ENCODE measurements around the gene SH2D5.

Gene SH2D5

DNA sequence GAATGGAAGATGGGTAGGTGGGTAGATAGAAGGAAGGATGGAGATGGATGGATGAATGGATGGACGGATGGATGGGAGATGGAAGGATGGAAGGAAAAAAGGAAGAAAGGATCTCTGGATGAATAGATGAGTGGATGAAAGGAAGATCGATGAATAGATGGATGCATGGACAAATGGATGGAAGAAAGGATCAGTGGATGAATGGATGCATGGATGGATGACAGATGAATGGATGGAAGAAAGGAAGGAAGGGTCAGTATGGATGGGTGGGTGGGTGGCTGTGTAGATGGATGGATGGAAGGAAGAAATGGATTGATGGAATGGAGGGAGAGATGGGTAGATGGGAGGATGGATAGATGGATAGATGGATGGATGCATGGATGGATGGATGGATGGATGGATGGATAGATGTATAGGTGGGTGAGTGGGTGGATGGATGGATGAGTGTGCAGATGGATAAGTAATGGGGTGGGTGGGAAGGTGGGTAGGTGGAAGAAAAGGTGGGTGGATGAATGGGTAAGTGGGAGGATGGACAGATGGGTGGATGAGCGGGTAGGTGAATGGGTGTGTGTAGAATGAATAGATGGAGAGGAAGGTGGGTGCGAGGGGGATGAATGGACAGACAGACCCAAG, 29.3 kb downstream of the SH2D5 start:
- DNase-seq (no peak), ATAC-seq (replicated peaks) (no peak)
- peaks cover 0 to 3% of the 10 kb centered on the region in 2 donors for H3K27me3 Mint-ChIP-seq
- H3K4me1 Mint-ChIP-seq (ENCODE audit: low read depth in 2 of 2) = no peaks in the 10 kb centered on the region
- H3K36me3 Mint-ChIP-seq (ENCODE audit: insufficient read depth) = peaks cover 3% of the 10 kb centered on the region
- H3K4me3 Mint-ChIP-seq = no peak overlapping the region
- H3K27ac Mint-ChIP-seq = no peak overlapping the region
- H3K9me3 Mint-ChIP-seq = no peaks in the 10 kb centered on the region

DNA sequence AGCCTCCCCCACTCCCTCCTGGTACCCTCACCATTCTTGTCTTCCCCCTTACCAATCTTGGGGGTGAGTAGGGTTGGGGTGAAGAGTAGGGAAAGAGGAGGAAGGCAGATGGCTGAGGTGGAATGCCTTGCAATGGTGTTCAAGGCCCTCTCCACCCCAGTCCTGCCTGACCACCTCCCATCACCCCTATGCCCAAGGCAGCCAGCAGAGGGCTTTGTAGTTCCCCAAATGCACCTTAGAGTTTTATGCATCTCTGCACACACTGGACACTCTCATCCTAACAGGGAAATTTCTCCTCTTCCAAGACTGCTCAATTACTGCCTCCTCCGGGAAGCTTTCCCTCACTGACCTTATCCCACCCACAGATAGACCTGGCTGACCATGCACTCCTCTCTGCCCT, 30.1 kb downstream of the SH2D5 start:
- Mint-ChIP-seq H3K4me1 (ENCODE audit: low read depth in 2 of 2) (no peaks in the 10 kb centered on the region), H3K27me3 (no peaks in the 10 kb centered on the region), H3K27ac (no peak overlapping the region), H3K9me3 (no peaks in the 10 kb centered on the region), H3K4me3 (no peak overlapping the region), H3K36me3 (ENCODE audit: insufficient read depth) (peaks cover under 1% of the 10 kb centered on the region)
- no peak for DNase-seq
- no peak for ATAC-seq (replicated peaks)

DNA sequence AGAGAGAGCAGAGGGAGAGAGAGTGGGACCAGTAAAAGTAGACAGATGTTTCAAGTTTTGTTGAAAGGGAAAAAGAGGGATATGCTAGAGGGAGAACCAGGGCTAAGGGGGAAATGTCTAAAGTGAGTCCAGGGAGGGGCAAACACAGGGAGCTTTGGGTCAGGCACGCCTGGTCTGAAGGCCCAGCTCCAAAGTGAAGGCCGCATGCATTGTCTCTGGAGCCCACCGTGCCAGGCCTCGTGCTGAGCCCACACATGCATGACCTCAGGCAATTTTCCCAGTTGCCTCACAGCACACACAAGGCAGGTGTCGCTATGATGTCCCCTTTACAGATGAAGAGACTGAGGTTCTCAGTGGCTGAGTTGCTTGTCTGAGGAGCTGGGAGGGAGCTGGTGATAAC, 30.7 kb downstream of the SH2D5 start:
- peaks cover 6% of the 10 kb centered on the region for H3K36me3 Mint-ChIP-seq (ENCODE audit: insufficient read depth)
- H3K4me3 Mint-ChIP-seq = no peak overlapping the region
- H3K9me3 Mint-ChIP-seq = no peaks in the 10 kb centered on the region
- H3K27ac Mint-ChIP-seq = no peak overlapping the region
- H3K4me1 Mint-ChIP-seq (ENCODE audit: low read depth in 2 of 2) = peaks cover 2% of the 10 kb centered on the region in 2 donors
- no peak for DNase-seq
- no peaks in the 10 kb centered on the region for H3K27me3 Mint-ChIP-seq
- no peak for ATAC-seq (replicated peaks)

DNA sequence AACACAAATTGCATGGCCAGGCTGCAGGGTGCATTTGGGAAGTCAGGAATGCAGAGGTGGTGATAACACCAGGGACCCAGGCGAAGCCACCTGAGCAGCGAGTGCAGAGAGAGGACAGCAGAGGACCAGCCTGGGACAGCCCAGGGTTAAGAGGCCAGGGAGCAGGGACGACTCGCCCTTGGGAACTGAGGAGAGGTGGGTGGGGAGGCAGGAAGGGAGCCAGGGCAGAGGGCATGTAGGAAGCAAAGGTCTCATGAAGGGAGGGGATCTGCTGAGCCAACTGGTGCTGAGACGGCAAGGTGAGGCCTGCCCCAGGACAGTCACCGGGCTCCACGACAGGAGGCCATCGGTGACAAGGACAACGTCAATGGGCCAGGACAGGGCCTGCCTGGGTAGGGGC, 31.1 kb downstream of the SH2D5 start:
- Mint-ChIP-seq H3K27me3 (no peaks in the 10 kb centered on the region), H3K36me3 (ENCODE audit: insufficient read depth) (peaks cover 9% of the 10 kb centered on the region), H3K4me1 (ENCODE audit: low read depth in 2 of 2) (peaks cover 5% of the 10 kb centered on the region in 2 donors), H3K9me3 (no peaks in the 10 kb centered on the region), H3K27ac (no peak overlapping the region), H3K4me3 (no peak overlapping the region)
- ATAC-seq (replicated peaks) (no peak), DNase-seq (no peak)

DNA sequence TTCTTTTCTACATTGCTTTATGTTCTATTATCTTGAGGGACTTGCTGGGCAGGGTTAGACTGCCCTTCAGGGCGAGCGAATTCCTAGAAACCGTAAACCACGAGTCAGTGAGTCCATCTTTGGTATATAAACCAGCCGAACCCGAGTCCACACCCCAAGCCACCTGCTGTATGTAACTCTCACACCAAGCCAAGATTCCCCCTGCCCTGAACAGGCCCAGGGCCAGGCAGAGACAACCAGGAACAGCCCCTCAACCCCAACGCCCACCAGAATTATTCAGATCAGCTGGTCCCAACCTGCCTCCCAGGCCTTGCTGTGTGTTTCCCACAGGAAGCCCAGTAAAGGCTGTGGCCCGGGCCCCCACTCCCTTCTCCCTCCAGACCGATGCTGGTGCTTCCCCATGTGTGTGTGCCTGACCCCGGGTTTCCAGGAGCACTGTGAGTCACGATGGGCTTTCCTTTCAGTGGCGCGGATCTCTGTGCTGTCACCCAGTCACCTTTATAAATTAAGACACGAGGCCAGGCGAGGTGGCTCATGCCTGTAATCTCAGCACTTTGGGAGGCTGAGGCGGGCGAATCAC, 31.8 kb downstream of the SH2D5 start:
- ATAC-seq (replicated peaks) = no peak
- Mint-ChIP-seq H3K36me3 (ENCODE audit: insufficient read depth) (peaks cover 12% of the 10 kb centered on the region), H3K27ac (no peak overlapping the region)

DNA sequence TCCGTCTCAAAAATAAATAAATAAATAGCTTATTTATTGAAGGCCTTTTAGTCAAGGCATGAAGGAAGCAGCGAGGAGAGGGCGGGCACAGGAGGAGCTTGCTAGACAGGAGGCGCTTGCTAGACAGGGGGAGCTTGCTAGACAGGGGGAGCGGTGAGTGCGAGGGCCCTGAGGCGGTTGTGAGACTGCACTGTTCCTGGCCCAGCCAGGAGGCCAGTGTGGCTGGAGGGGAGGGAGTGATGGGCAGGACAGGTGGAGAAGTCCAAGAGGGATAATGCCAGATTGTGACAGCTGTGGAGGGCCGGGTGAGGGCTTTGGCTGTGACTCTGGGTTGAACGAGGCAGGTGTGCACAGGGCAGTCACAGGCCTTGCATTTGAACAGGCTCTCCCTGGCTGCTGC, 32.9 kb downstream of the SH2D5 start:
- DNase-seq (no peak), ATAC-seq (replicated peaks) (no peak)
- Mint-ChIP-seq H3K9me3 (no peaks in the 10 kb centered on the region), H3K27me3 (no peaks in the 10 kb centered on the region), H3K27ac (peak overlapping the region in 1 of 2 donors; percentile 70), H3K36me3 (ENCODE audit: insufficient read depth) (peaks cover 12% of the 10 kb centered on the region), H3K4me1 (ENCODE audit: low read depth in 2 of 2) (peaks cover 9 to 11% of the 10 kb centered on the region in 2 donors), H3K4me3 (no peak overlapping the region)

More for the DNA sequence above, 31.8 kb downstream of the SH2D5 start:
- Mint-ChIP-seq H3K4me3 (no peak overlapping the region), H3K27me3 (no peaks in the 10 kb centered on the region), H3K9me3 (no peaks in the 10 kb centered on the region), H3K4me1 (ENCODE audit: low read depth in 2 of 2) (peaks cover 9 to 11% of the 10 kb centered on the region in 2 donors)
- DNase-seq = no peak

DNA sequence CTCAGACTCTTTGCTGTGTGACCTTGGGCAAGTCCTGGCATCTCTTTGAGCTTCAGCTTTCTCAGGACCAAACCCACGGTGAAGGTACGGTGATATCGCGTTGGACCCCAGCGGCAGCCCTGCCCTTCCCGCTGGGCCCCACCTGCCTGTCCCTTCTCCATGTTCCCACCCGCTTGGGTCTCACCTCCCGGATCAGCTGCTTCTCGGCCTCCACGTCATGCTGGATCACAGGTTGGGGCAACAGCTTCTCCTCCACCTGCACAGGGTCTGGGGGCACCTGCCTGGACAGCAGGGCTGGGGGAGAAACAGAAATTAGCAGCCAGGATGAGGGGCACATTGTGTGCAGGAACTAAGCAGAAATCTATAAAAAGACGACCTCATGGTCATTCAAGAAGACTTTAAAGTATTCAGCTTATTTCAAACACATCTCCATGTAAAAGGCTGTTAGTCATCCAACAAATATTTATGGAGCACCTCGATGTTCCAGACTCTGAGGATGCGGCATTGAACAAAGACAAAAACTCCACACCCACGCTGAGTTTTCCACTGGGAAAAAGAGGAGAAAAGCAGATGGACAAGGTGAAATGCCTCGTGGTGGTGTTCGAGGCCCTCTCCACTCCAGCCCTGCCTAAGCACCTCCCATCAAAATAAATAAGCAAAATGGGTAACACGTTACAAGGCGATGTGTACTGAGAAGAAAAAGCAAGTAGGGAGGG, 34.1 kb downstream of the SH2D5 start:
- H3K4me3 Mint-ChIP-seq = no peak overlapping the region

DNA sequence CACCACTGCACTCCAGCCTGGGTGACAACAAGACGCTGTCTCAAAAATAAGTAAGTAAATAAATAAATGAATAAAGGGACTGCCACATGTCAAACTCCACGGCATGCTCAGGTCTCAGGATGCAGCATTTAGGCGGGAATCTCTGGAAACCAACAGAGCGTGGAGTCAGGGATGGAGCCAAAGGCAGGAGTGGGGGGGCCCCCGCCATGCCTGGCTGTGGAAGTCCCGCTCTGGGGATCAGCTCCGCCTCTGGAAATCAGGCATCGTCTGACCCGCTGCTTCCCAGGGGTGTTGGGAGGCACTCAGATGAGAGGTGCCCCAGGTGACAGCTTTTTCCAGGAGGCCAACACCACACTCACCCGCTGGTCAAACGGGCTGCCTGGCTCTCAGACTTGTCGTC, 34.9 kb downstream of the SH2D5 start:
- peak overlapping the region in 1 of 2 donors; percentile 91 for H3K4me3 Mint-ChIP-seq
- H3K4me1 Mint-ChIP-seq (ENCODE audit: low read depth in 2 of 2) = peaks cover 9 to 11% of the 10 kb centered on the region in 2 donors
- no peak for ATAC-seq (replicated peaks)

More for the DNA sequence above, 34.1 kb downstream of the SH2D5 start:
- ATAC-seq (replicated peaks) (no peak), DNase-seq (no peak)
- Mint-ChIP-seq H3K36me3 (ENCODE audit: insufficient read depth) (peaks cover 12% of the 10 kb centered on the region), H3K27ac (no peak overlapping the region), H3K27me3 (no peaks in the 10 kb centered on the region), H3K4me1 (ENCODE audit: low read depth in 2 of 2) (peaks cover 9 to 11% of the 10 kb centered on the region in 2 donors), H3K9me3 (no peaks in the 10 kb centered on the region)

DNA sequence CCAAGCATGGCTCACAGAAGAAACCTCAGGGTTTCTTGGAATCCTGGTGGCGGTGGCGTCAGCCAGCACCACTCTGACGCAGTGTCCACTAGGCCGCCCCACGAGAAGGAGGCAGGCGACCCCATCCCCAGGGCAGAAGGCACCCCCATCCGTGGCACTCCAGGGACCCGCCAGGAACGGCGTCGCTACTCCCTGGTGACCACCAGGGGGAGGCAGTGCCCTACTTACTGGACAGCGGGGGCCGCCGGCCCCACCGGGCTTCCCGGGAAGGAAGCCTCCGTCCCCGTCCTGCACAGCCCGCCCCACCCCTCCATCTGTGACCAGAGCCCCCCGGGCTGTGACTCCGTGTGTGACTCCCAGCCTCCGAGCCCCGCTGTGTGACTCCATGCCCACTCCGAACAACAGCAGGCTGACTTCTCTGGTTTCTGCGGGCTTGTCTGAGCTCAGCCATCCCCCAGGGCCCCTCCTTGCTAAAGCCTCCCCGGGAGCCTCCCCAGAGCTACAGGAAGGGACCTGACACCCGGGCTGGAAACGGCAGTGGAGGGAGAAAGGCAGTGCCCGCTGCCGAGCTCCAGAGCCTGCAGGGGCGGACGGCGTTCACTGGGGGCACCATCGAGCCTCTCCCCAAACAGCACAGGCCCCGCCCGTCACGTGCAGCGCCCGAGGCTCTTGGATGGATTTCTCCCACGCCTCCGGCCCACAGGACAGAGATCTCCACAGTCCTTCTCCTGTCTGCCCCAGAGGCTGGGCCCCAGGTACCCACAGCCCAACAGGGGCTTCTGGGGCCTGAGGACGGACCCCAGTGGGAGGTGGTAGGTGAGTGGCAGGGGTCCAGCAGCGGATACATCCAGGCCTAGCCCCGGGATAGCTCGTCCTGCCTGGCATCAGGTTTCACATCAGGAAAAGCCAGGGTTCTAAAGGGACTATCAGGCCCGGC, 35.8 kb downstream of the SH2D5 start:
- Mint-ChIP-seq H3K27me3 (no peaks in the 10 kb centered on the region), H3K27ac (peak overlapping the region; percentile 46 to 75), H3K9me3 (no peaks in the 10 kb centered on the region), H3K4me1 (ENCODE audit: low read depth in 2 of 2) (peaks cover 9 to 11% of the 10 kb centered on the region in 2 donors), H3K4me3 (peak overlapping the region; percentile 91 to 94), H3K36me3 (ENCODE audit: insufficient read depth) (peaks cover 12% of the 10 kb centered on the region)
- ATAC-seq (replicated peaks) = peak; percentile 95
- DNase-seq = peak; percentile 67 to 72 (median 69)

More for the DNA sequence above, 34.9 kb downstream of the SH2D5 start:
- peaks cover 12% of the 10 kb centered on the region for H3K36me3 Mint-ChIP-seq (ENCODE audit: insufficient read depth)
- DNase-seq = no peak
- H3K27ac Mint-ChIP-seq = no peak overlapping the region
- no peaks in the 10 kb centered on the region for H3K9me3 Mint-ChIP-seq
- no peaks in the 10 kb centered on the region for H3K27me3 Mint-ChIP-seq

DNA sequence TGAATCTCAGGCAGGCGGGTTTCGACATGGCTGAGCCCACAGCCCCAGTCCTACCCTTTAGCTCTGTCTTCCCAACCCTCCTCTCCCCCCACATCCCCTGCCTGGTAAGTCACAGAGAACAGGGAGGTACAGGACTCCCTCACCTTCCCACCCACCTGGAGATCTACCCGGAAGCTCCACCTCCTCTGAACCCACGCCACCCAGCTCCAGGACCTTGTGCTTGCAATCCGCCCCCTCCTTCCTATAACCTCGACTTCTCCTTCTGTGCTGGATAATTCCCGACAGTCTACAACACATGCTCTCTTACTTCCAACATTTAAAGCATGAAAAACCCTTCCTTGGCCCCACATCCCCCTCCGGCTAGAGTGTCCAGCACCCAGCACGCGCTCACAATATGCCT, 37.0 kb downstream of the SH2D5 start:
- DNase-seq (no peak), ATAC-seq (replicated peaks) (no peak)
- H3K9me3 Mint-ChIP-seq = no peaks in the 10 kb centered on the region
- H3K36me3 Mint-ChIP-seq (ENCODE audit: insufficient read depth) = peaks cover 12% of the 10 kb centered on the region
- H3K27me3 Mint-ChIP-seq = no peaks in the 10 kb centered on the region
- no peak overlapping the region for H3K27ac Mint-ChIP-seq
- peaks cover 9 to 11% of the 10 kb centered on the region in 2 donors for H3K4me1 Mint-ChIP-seq (ENCODE audit: low read depth in 2 of 2)
- H3K4me3 Mint-ChIP-seq = peak overlapping the region; percentile 91 to 94

DNA sequence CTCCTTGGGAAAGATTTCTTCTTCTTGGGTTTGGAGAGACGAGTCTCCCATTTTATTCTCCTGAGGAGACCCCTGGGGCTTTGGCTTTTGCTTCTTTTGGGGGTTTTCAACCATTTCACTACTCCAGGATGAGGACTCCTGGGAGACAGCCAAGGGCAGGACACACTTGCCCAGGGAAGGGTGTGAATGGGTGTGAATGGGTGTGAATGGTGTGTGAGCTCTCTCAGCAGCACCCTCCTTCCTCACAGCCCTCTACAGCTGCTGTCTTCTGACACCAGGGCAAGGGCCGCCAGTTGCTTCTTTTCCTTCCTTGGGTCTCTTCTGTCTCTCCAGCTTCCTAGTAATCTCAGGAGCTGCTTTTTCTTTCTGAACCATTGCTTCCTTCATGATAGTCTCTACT, 38.9 kb downstream of the SH2D5 start:
- DNase-seq = no peak
- peaks cover 9 to 11% of the 10 kb centered on the region in 2 donors for H3K4me1 Mint-ChIP-seq (ENCODE audit: low read depth in 2 of 2)
- no peaks in the 10 kb centered on the region for H3K27me3 Mint-ChIP-seq
- H3K9me3 Mint-ChIP-seq = no peaks in the 10 kb centered on the region
- no peak for ATAC-seq (replicated peaks)
- H3K4me3 Mint-ChIP-seq = no peak overlapping the region
- H3K36me3 Mint-ChIP-seq (ENCODE audit: insufficient read depth) = peaks cover 12% of the 10 kb centered on the region
- H3K27ac Mint-ChIP-seq = no peak overlapping the region

DNA sequence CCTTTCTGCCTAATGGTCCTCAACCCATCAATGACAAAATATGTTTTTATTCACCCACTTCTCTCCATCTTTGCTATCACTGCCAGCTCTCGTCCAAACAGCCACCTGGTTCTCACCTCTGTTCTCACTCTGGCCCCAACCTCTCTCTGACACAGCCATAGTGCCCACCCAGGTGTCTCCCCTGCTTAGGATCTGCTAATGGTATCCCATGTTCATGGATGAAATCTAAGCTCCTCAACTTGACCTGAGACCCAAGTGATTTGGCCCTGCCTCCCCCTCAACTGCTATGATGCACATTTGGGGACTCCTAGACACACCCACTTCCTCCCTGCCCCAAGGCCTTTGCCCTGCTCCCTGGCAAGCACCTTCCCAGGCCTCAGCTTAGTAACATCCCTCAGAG, 40.6 kb downstream of the SH2D5 start:
- Mint-ChIP-seq H3K9me3 (no peaks in the 10 kb centered on the region), H3K4me3 (no peak overlapping the region), H3K27me3 (peaks cover 0 to 1% of the 10 kb centered on the region in 2 donors), H3K27ac (no peak overlapping the region), H3K36me3 (ENCODE audit: insufficient read depth) (peaks cover 6% of the 10 kb centered on the region), H3K4me1 (ENCODE audit: low read depth in 2 of 2) (peaks cover 8 to 9% of the 10 kb centered on the region in 2 donors)
- DNase-seq (no peak), ATAC-seq (replicated peaks) (no peak)

DNA sequence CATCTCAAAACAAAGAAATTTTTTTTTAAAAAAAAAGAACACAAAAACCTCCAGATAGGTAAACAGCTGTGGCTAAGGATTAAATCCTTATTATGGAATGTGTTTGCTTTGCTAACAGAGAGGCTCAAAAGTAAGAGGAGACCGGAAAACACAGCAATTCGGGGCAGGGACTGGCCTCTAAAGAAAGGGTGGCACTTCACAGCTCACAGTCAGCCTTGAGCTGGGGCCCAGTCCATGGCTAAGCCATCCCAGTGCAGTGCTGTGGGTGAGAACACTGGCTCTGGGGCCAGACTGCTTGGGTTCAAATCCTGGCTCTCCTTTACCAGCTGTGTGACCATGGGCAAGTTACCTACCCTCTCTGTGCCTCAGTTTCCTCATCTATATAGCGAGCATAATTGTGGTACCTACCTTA, 42.9 kb downstream of the SH2D5 start:
- H3K27ac Mint-ChIP-seq = no peak overlapping the region
- H3K4me3 Mint-ChIP-seq = no peak overlapping the region
- no peaks in the 10 kb centered on the region for H3K4me1 Mint-ChIP-seq (ENCODE audit: low read depth in 2 of 2)
- H3K36me3 Mint-ChIP-seq (ENCODE audit: insufficient read depth) = no peaks in the 10 kb centered on the region
- ATAC-seq (replicated peaks) (no peak), DNase-seq (no peak)
- H3K27me3 Mint-ChIP-seq = peaks cover 11 to 24% of the 10 kb centered on the region in 2 donors
- no peaks in the 10 kb centered on the region for H3K9me3 Mint-ChIP-seq
